Neural crest cell (in vitro differentiated cells): ENCODE measurements around the gene ZFTA. TPM values are rescaled to one million over a fixed set of nuclear protein-coding genes. Genes with fewer than 3 reads are reported as not detected.

ENCODE experiments used
- DNase-seq: peaks from one replicate; pipeline ENCODE4 v3.0.0; 2021; ENCODE audit warnings: low read depth, mixed read lengths, low spot score
- H3K27ac Mint-ChIP-seq: one replicate; pipeline ENCODE4 v1.8.0; 2021; ENCODE audit warnings: mild to moderate bottlenecking, mixed read lengths; ENCODE audit not compliant: unreplicated experiment
- H3K27me3 Mint-ChIP-seq: 2 replicates; pipeline ENCODE4 v1.8.0; 2021; ENCODE audit warnings: low read depth, mild to moderate bottlenecking, mixed read lengths
- H3K36me3 Mint-ChIP-seq: 2 replicates; pipeline ENCODE4 v1.8.0; 2021; ENCODE audit warnings: low read depth, mild to moderate bottlenecking, mixed read lengths
- H3K4me1 Mint-ChIP-seq: 2 replicates; pipeline ENCODE4 v1.8.0; 2021; ENCODE audit warnings: mixed read lengths
- H3K4me3 Mint-ChIP-seq: one replicate; pipeline ENCODE4 v1.8.0; 2021; ENCODE audit warnings: mild to moderate bottlenecking, mixed read lengths
- H3K9me3 Mint-ChIP-seq: 2 replicates; pipeline ENCODE4 v1.8.0; 2021; ENCODE audit warnings: mixed read lengths
- total RNA-seq: library from RNA; stranded (reverse); gene quantifications from 2 replicates; pipeline ENCODE4 v1.2.1, GENCODE V29; 2021
- TF ChIP-seq, protein P1 (sequence below): fragments of 200-600 bp; sonication (generic); conservative IDR thresholded peaks from 2 replicates; pipeline ENCODE4 v1.5.0; 2021; ENCODE audit warnings: antibody characterized with exemption, mild to moderate bottlenecking

Gene ZFTA
- total RNA-seq, 1 donor from 2014 or later = 67.8 TPM

DNA sequence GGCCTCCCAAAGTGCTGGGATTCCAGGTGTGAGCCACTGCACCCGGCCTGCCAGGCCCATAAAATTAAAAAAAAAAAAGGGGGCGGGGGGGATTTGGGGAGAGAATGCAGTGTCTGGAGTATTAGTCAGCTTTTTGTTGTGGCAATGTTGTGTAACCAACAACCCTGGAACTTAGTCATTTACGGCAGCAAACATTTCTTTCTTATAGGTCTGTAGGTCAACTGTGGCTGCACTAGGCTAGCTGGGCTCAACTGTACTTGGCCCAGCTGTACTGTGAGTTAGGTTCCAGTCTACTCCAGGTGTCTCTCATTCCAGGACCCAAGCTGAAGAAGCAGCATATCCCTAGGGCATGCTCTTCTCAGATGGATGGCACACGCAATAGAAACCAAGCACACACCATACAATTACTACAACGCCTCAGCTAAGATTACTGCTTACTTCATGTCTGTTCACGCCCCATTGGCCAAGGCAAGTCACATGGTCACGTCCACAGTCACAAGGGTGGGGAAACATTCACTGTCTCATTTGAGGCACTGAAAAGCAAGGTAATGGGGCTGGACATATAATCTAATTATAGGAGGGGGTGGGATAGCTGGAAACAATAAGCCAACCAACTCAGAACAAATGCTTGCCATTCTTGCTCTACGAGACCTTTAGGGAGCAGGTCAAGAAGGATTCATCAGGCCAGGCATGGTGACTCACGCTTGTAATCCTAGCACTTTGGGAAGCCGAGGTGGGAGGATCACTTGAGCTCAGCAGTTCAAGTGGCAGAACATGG lies 34.3 kb upstream of the ZFTA start:
- no peaks in the 10 kb centered on the region for H3K36me3 Mint-ChIP-seq
- no peaks in the 10 kb centered on the region for H3K27me3 Mint-ChIP-seq
- H3K9me3 Mint-ChIP-seq = peaks cover 2% of the 10 kb centered on the region
- TF ChIP-seq, protein P1, sequence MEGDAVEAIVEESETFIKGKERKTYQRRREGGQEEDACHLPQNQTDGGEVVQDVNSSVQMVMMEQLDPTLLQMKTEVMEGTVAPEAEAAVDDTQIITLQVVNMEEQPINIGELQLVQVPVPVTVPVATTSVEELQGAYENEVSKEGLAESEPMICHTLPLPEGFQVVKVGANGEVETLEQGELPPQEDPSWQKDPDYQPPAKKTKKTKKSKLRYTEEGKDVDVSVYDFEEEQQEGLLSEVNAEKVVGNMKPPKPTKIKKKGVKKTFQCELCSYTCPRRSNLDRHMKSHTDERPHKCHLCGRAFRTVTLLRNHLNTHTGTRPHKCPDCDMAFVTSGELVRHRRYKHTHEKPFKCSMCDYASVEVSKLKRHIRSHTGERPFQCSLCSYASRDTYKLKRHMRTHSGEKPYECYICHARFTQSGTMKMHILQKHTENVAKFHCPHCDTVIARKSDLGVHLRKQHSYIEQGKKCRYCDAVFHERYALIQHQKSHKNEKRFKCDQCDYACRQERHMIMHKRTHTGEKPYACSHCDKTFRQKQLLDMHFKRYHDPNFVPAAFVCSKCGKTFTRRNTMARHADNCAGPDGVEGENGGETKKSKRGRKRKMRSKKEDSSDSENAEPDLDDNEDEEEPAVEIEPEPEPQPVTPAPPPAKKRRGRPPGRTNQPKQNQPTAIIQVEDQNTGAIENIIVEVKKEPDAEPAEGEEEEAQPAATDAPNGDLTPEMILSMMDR = no peak
- peaks cover 6% of the 10 kb centered on the region for H3K4me1 Mint-ChIP-seq
- no peak for DNase-seq
- peak overlapping the region; percentile 50 for H3K27ac Mint-ChIP-seq
- no peak overlapping the region for H3K4me3 Mint-ChIP-seq

DNA sequence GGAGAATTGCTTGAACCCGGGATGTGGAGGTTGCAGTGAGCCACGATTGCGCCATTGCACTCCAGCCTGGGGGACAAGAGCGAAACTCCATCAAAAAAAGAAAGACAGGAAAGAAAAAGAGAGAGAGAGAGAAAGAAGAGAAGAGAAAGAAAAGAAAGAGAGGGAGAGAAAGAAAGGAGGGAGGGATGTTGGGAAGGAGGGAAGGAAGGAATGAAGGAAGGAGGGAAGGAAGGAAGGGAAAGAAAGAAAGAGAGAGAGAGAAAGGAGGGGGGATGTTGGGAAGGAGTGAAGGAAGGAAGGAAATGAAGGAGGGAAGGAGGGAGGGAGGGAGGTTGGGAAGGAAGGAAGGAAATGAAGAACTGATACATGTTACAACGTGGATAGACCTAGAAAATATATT lies 32.3 kb upstream of the ZFTA start:
- H3K27ac Mint-ChIP-seq = no peak overlapping the region
- H3K4me1 Mint-ChIP-seq = peaks cover 6% of the 10 kb centered on the region
- H3K9me3 Mint-ChIP-seq = peaks cover 5% of the 10 kb centered on the region
- H3K4me3 Mint-ChIP-seq = no peak overlapping the region
- peaks cover 2% of the 10 kb centered on the region for H3K36me3 Mint-ChIP-seq
- TF ChIP-seq, protein P1 = no peak
- H3K27me3 Mint-ChIP-seq = no peaks in the 10 kb centered on the region
- no peak for DNase-seq

DNA sequence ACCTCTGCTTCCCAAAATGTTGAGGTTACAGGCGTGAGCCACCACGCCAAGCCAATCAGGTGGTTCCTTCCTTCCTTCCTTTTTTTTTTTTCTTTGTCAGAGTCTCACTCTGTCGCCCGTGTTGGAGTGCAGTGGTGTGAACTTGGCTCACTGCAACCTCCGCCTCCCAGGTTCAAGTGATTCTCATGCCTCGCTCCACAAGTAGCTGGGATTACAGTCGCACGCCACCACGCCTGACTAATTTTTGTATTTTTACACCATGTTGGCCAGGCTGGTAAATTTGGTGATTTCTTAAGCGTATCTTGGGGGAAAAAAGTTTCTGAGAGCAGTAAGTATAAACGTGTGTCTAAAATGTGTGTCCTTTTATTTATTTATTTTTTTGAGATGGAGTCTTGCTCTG lies 26.5 kb upstream of the ZFTA start:
- TF ChIP-seq, protein P1 = no peak
- peaks cover 5% of the 10 kb centered on the region for H3K9me3 Mint-ChIP-seq
- H3K27ac Mint-ChIP-seq = no peak overlapping the region
- H3K27me3 Mint-ChIP-seq = no peaks in the 10 kb centered on the region
- H3K36me3 Mint-ChIP-seq = peaks cover 6% of the 10 kb centered on the region
- H3K4me3 Mint-ChIP-seq = no peak overlapping the region
- H3K4me1 Mint-ChIP-seq = peaks cover 5% of the 10 kb centered on the region
- DNase-seq = no peak

DNA sequence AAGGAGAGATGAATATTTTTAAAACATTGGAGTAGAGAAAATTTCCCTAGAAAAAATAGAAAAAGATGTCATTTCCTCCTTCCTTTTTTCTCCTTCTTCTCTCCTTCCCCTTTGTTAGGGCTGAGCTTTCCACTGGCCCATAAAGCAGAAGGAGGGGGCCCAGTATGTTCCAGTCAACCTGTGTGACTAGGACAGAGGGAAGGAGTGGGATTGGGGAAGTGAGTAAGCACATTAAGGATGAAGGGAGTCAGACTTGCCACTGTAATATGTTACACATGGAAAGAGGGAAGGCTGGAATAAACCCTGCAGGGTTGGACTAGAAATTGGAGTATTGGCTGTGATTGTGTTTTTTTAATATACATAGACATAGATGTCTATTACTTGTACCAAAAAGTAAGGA lies 24.6 kb upstream of the ZFTA start:
- Mint-ChIP-seq H3K36me3 (peaks cover 6% of the 10 kb centered on the region), H3K4me3 (no peak overlapping the region), H3K27ac (no peak overlapping the region), H3K9me3 (peaks cover 5% of the 10 kb centered on the region), H3K27me3 (no peaks in the 10 kb centered on the region), H3K4me1 (peaks cover 5% of the 10 kb centered on the region)
- no peak for DNase-seq
- TF ChIP-seq, protein P1 = no peak

DNA sequence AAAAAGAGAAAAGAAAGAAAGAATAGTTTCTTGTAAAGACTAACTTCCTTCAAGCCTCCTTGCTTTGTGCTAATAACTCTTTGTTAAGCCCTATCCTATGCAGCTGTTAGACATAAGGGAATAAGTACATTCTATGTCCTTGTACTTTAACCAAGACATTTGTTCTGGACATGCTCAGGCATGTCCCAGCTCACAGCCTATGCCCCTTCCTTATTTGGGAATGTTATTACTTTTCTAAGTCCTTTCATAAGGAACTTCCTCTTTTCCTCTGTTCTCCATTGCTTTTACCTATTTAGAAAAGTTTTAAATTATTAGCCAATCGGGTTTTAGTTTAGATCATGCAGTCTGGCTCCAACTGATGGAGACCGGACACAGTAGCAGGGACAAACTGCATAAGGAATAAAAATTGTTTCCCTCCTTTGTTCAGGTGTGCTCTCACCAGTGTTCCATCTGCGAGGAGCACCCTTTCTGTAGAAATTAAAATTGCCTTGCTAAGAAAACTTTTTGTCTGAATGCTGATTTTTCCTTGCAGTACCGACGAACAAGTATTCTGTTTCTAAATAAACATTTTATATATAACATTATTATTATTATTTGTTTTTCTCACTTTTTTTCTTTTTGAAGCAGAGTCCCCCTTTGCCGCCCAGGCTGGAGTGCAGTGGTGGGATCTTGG lies 23.1 kb upstream of the ZFTA start:
- DNase-seq = no peak
- TF ChIP-seq, protein P1 = no peak
- Mint-ChIP-seq H3K36me3 (peaks cover 6% of the 10 kb centered on the region), H3K27me3 (no peaks in the 10 kb centered on the region), H3K4me1 (peaks cover 5% of the 10 kb centered on the region), H3K4me3 (no peak overlapping the region), H3K27ac (no peak overlapping the region), H3K9me3 (peaks cover 5% of the 10 kb centered on the region)
